ENCODE data around the gene NEK9.
"Not testable (repeated sequence)": the region's sequence is repeated elsewhere in the genome, so short reads cannot be mapped to it uniquely, and the experiment has no call there.

Gene NEK9

GRCh38 chr14:75068294-75069120 lies 58.3 kb downstream of the NEK9 start:
- Mint-ChIP-seq H3K4me1 (peaks cover 12% of the 10 kb centered on the region), H3K9me3 (no peaks in the 10 kb centered on the region), H3K4me3 (no peak overlapping the region), H3K27ac (peak overlapping the region in 1 of 2 donors; percentile 81), H3K27me3 (no peaks in the 10 kb centered on the region)
- no peak for DNase-seq
- ATAC-seq: no peak

- not testable (repeated sequence) for DNase-seq, H3K4me3 Mint-ChIP-seq, H3K27me3 Mint-ChIP-seq, ATAC-seq, H3K27ac Mint-ChIP-seq, H3K9me3 Mint-ChIP-seq
- H3K4me1 Mint-ChIP-seq: peaks cover 19% of the 10 kb centered on the region
Measured at GRCh38 chr14:75067765-75068164, 59.1 kb downstream of the NEK9 start.

GRCh38 chr14:75067212-75067611 lies 59.6 kb downstream of the NEK9 start:
- DNase-seq: no peak
- Mint-ChIP-seq H3K4me1 (peaks cover 22% of the 10 kb centered on the region), H3K9me3 (no peaks in the 10 kb centered on the region), H3K4me3 (no peak overlapping the region), H3K27me3 (no peaks in the 10 kb centered on the region), H3K27ac (no peak overlapping the region)
- ATAC-seq: no peak

GRCh38 chr14:75066691-75067090 lies 60.2 kb downstream of the NEK9 start:
- ATAC-seq: no peak
- Mint-ChIP-seq H3K27me3 (no peaks in the 10 kb centered on the region), H3K9me3 (no peaks in the 10 kb centered on the region), H3K27ac (no peak overlapping the region), H3K4me1 (peaks cover 22% of the 10 kb centered on the region), H3K4me3 (no peak overlapping the region)
- DNase-seq: no peak

GRCh38 chr14:75064205-75064567 lies 62.7 kb downstream of the NEK9 start:
- Mint-ChIP-seq H3K4me3 (peak overlapping the region; percentile 96 to 99), H3K27me3 (no peaks in the 10 kb centered on the region), H3K27ac (peak overlapping the region in 1 of 2 donors; percentile 98), H3K9me3 (no peaks in the 10 kb centered on the region), H3K4me1 (peaks cover 29% of the 10 kb centered on the region)
- ATAC-seq (peak; percentile 44), DNase-seq (no peak)

- no peaks in the 10 kb centered on the region for H3K9me3 Mint-ChIP-seq
- DNase-seq: peak; percentile 89 to 91
- peak within 1 kb of the TSS; percentile 95 to 98 for H3K27ac Mint-ChIP-seq
- peak; percentile 99 for ATAC-seq
- H3K4me1 Mint-ChIP-seq: peaks cover 29% of the 10 kb centered on the region
- no peaks in the 10 kb centered on the region for H3K27me3 Mint-ChIP-seq
- peak within 1 kb of the TSS; percentile 96 to 99 for H3K4me3 Mint-ChIP-seq
Measured at GRCh38 chr14:75063491-75064204, 63.2 kb downstream of the NEK9 start, which contains the start of gene ACYP1. Gene ACYP1, minus strand, starts transcription at chr14:75064024. Its CDS starts 471 bp downstream, at chr14:75063553.

- Mint-ChIP-seq H3K4me3 (peak overlapping the region; percentile 96 to 99), H3K27me3 (no peaks in the 10 kb centered on the region), H3K4me1 (peaks cover 29% of the 10 kb centered on the region), H3K27ac (peak overlapping the region; percentile 95 to 98), H3K9me3 (no peaks in the 10 kb centered on the region)
- ATAC-seq (peak; percentile 29), DNase-seq (no peak)
Measured at GRCh38 chr14:75063013-75063412, 63.8 kb downstream of the NEK9 start.

GRCh38 chr14:75060420-75060819 lies 66.4 kb downstream of the NEK9 start:
- Mint-ChIP-seq H3K4me3 (no peak overlapping the region), H3K4me1 (peaks cover 39% of the 10 kb centered on the region), H3K27ac (no peak overlapping the region), H3K27me3 (no peaks in the 10 kb centered on the region), H3K9me3 (no peaks in the 10 kb centered on the region)
- ATAC-seq (no peak), DNase-seq (no peak)

GRCh38 chr14:75059642-75060041 lies 67.2 kb downstream of the NEK9 start:
- no peaks in the 10 kb centered on the region for H3K27me3 Mint-ChIP-seq
- no peak overlapping the region for H3K4me3 Mint-ChIP-seq
- no peak overlapping the region for H3K27ac Mint-ChIP-seq
- H3K9me3 Mint-ChIP-seq: no peaks in the 10 kb centered on the region
- peaks cover 42% of the 10 kb centered on the region for H3K4me1 Mint-ChIP-seq
- ATAC-seq: no peak
- no peak for DNase-seq

GRCh38 chr14:75054421-75054820 lies 72.4 kb downstream of the NEK9 start:
- no peaks in the 10 kb centered on the region for H3K27me3 Mint-ChIP-seq
- no peak overlapping the region for H3K27ac Mint-ChIP-seq
- peaks cover 62% of the 10 kb centered on the region for H3K4me1 Mint-ChIP-seq
- H3K4me3 Mint-ChIP-seq: no peak overlapping the region
- DNase-seq: no peak
- no peak for ATAC-seq
- H3K9me3 Mint-ChIP-seq: no peaks in the 10 kb centered on the region

- Mint-ChIP-seq H3K27ac (no peak overlapping the region), H3K4me1 (peaks cover 65% of the 10 kb centered on the region), H3K9me3 (no peaks in the 10 kb centered on the region), H3K4me3 (no peak overlapping the region), H3K27me3 (no peaks in the 10 kb centered on the region)
- ATAC-seq: no peak
- no peak for DNase-seq
Measured at GRCh38 chr14:75053396-75054291, 73.2 kb downstream of the NEK9 start.

GRCh38 chr14:75051556-75051899 lies 75.3 kb downstream of the NEK9 start:
- Mint-ChIP-seq H3K27me3 (no peaks in the 10 kb centered on the region), H3K4me1 (peaks cover 82% of the 10 kb centered on the region), H3K9me3 (no peaks in the 10 kb centered on the region), H3K27ac (peak overlapping the region; percentile 97 to 99), H3K4me3 (peak overlapping the region; percentile 89 to 92)
- DNase-seq (no peak), ATAC-seq (no peak)

- peak; percentile 88 for ATAC-seq
- peak within 1 kb of the TSS; percentile 89 to 92 for H3K4me3 Mint-ChIP-seq
- peak within 1 kb of the TSS; percentile 97 to 99 for H3K27ac Mint-ChIP-seq
- H3K27me3 Mint-ChIP-seq: no peaks in the 10 kb centered on the region
- no peaks in the 10 kb centered on the region for H3K9me3 Mint-ChIP-seq
- peak; percentile 73 to 80 for DNase-seq
- peaks cover 86% of the 10 kb centered on the region for H3K4me1 Mint-ChIP-seq
Measured at GRCh38 chr14:75050852-75051555, 75.8 kb downstream of the NEK9 start, which contains the start of gene MLH3. Gene MLH3, minus strand, starts transcription at chr14:75051467. Its CDS starts 1,812 bp downstream, at chr14:75049655.

- H3K9me3 Mint-ChIP-seq: no peaks in the 10 kb centered on the region
- DNase-seq (no peak), ATAC-seq (no peak)
- peak overlapping the region; percentile 54 to 87 for H3K27ac Mint-ChIP-seq
- peaks cover 91% of the 10 kb centered on the region for H3K4me1 Mint-ChIP-seq
- H3K4me3 Mint-ChIP-seq: peak overlapping the region; percentile 89 to 92
- no peaks in the 10 kb centered on the region for H3K27me3 Mint-ChIP-seq
Measured at GRCh38 chr14:75049731-75050201, 77.1 kb downstream of the NEK9 start.

GRCh38 chr14:75049136-75049535 lies 77.7 kb downstream of the NEK9 start:
- no peak overlapping the region for H3K27ac Mint-ChIP-seq
- peaks cover 93% of the 10 kb centered on the region for H3K4me1 Mint-ChIP-seq
- no peak overlapping the region for H3K4me3 Mint-ChIP-seq
- H3K27me3 Mint-ChIP-seq: no peaks in the 10 kb centered on the region
- no peaks in the 10 kb centered on the region for H3K9me3 Mint-ChIP-seq
- ATAC-seq: no peak
- DNase-seq: no peak

All from stimulated activated naive CD8-positive, alpha-beta T cell treated with anti-CD3 and anti-CD28 coated beads, Interleukin-15, amount 100 ng/mL, for 72 hours (primary cell).